NCI-H1105 (cell line): Measurements from ENCODE around the gene SULT4A1.
"Not testable (repeated sequence)": the region's sequence is repeated elsewhere in the genome, so short reads cannot be mapped to it uniquely, and the experiment has no call there.

Experiments used
- DNase-seq: peaks from one replicate; lab custom pipeline; 2025; lab: John Stamatoyannopoulos, UW

SULT4A1 gene

DNA sequence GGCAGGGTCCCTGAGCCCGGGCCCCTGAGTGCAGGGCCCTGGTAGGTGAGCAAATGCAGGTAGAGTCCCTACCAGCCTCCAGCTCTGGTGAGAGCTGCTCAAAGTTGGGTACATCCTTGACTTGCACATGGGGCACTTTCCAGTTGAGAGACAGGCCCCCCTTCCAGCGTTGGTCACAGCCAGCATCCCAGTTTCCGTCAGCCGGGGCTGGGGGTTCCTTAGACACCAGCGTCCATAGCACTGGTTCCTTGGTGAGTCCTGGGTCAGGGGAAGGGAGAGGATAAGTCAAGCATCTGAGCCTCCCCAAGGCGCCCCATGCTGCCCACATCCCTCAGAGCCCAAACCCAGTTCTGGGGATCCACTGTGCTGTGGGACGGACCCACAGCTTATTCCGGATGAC lies 23.9 kb upstream of the SULT4A1 start:
- DNase-seq: no peak

DNA sequence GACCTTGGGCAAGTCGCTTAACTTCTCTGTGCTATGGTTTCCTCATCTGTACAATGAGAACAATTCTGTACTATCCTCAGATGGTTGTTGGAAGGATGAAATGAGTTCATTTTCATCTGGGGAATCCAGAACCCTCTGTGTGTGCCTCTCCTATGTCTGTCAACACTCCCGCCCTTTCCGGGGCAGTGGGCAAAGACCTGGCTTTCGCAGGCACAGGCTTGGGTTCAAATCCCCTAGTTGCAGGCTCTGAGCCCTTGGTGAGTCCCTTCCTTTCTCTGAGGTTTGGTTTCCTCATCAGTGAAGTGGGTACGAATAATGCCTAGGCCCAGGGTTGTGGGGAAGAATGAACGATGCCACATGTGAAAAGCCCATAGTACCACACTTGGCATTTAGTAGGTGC lies 23.5 kb upstream of the SULT4A1 start:
- no peak for DNase-seq

DNA sequence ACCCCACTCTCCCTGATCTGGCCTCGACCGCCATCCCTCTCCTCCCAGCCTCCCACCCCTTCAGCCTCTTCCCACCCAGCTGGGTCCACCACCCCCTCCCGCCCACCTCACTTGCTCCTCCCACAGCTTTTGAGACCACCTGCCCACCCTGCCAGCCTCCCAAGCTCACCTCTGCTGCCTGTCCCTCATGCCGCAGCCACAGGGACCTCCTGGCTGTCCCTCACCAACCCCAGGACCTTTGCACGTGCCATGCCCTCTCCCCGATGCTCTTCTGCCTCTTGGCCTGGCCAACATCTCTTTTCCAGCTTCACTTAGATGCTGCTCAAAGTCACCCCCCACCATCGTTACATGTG lies 23.0 kb upstream of the SULT4A1 start:
- no peak for DNase-seq

DNA sequence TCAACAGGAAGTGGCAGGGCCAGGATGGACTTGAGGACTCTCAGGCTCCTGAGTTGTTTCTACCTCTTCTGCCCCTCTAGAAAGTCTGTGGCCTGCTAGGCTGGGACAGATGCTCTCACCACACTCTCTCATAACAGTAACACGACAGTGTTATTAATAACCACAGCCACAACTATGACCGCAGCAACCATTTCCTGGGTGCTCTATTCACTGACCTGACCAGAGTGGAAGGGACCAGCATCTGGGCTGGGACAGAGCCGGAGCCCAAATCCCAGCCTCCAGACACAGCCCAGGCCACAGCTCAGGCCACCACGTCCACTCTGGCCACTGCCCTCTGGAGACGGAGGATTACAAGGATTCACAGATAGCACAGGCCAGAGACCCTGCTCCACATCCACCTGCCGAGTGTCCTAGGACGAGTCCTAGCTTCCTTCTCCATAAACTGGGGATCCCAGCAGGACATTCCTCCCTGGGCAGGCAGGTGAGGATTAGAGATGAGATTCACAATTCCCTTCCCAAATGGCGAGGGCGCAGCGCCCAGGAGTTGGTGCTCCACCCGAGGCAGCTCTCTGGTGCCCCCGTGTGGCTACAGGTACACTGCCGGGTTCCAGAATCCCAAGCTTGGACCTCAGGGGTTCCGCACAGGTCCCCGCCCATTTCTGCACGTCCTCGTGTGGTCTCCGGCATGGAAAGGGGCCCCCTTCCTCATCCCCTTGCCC lies 22.4 kb upstream of the SULT4A1 start:
- no peak for DNase-seq

DNA sequence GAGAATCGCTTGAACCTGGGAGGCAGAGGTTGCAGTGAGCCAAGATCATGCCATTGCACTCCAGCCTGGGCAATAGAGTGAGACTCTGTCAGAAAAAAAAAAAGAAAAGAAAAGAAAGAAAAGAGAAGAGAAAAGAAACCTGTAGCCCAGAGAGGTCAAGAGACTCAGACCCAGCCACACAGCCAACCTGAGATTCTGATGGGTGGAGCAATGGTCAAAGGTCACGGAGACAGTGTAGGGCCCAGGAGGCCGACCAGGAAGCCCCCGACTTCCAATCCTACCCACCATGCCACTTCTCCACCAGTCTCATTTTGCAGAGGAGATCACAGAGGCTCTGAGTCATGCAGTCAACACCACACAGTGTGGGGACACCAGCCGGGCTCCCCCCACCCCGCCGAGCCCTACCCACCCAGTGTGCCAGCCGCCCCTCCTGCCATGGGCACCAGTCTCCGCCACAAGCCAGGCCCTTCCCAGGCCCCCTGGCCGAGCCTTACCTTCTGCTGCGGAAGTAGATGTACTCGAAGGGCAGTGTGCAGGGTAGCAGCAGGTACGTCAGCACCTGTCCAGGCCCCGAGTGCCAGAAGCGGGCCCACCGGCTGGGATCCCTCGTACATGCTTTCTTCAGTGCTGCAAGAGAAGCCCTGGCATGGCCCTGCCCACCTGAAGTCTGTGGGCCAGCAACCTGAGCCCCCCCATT lies 21.6 kb upstream of the SULT4A1 start:
- no peak for DNase-seq

DNA sequence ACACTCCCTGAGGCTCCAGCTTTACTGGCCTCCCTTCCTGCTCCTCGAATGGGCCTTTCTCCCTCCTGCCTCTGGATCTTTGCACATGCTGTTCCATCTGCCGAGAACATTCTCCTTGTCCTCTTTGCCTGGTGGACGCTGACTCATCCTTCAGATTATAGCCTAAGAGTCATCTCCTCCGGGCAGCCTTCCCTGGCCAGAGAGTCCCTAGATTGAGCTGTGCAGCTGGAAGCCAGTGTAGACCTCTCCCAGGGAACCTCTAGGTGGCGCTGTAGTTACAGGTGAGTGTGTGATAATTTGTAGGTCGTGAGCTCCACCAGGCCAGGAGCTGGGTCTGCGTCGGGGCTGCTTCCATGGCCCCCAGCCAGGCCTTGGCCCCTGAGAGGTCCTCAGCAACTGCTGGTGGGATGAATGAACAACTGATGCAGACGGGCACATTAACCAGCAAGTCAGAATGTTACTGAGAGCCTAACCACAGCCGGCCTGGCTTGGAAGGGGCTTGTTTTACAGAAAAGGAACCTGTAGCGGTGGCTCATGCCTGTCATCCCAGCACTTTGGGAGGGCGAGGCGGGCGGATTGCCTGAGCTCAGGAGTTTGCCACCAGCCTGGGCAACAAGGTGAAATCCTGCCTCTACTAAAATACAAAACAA lies 20.8 kb upstream of the SULT4A1 start:
- peak; percentile 55 for DNase-seq

DNA sequence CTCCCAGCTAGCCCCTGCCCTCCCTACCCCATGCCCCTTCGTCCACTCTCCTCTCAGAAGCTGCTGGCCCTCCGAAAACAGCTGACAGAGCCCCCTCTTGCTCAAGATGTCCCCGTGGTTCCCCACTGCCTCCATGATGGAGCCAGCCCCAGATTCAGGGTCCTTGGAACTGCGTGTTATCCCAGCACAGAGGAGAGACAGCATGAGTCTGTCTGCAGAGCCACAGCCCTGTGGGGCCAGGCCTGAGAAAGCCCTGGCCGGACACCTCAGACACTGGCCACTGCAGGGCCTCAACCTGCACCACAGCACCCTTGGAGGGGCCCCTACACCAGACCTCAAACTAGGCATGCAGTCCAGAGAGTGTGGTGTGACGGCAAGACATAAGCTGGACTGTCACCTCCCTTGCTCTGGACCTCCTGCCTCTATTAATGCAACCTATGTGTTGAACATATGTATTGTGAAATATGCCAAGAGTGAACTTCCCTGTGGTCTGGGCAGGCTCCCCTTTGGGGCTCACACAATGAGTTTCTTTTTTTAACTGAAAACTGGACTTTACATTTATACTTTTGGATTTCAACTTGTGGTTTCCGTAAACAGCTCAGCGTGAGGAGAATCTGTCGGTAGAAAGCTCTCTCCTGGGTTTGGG lies 19.9 kb upstream of the SULT4A1 start:
- DNase-seq: no peak

DNA sequence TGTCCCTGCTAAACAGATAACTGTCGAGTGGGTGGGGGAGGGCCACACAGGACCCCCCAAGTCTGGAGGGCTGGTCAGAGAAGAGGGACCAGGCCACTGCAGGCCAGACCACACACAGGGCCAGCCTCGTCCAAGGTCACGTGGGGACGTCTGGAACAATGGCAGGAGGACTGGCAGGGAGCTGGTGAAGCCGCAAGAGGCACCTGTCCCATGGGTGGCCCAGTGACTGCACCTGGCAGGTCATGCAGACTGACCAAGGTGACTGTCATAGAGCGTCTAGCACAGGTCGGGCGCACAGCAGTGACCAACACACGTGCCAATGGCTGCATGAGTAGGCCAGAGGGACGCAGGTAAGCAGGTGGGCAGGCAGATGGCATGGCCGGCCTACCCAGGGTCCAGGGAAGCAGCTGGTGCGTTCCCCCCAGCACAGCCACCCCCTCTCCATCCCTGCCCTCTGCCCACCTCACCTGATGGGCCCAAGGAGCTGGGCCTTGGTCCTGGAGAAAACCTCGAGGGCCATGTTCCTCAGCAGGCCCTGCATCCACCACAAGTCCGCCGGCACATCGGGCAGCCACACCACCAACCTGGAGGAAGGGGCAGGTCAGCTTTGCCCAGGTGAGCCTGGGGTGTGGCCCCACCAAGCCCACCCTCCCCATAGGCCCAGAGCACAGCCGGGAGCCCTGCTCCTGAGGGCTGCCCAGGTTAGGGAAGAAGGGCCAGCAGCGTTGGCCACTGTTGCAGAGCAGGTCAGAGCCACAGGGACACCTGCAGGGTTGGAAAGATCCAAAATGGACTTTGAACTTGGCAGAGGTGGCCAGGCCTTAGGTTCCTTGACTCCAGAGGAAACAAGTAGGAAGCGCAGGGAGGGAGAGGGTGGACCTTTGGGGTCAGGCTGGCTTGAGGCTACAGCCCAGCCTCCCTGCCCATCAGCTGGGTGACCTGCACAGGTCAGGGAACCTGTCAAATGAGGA lies 19.1 kb upstream of the SULT4A1 start:
- DNase-seq: no peak

DNA sequence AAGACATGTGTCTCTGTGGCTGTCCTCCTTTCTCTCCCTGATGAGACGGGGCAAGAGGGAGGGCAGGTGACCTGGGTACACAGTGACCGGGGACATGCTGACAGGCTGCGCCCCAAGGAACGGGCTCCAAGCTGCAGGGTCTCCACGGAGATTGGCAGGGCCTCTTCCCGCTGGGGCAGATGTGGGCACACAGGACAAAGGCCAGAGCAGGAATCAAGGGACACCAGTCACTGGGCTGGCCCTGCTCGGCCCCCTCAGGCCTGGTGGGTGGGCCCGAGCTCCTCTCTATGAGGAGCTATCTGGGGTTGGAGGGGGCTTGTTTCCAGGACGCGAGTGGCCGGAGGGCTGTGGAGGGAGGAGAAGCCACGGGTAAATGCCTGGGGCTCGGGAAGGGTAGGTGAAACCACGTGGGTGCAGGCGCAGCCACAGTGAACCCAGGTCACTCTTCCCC lies 18.3 kb upstream of the SULT4A1 start:
- DNase-seq: no peak

DNA sequence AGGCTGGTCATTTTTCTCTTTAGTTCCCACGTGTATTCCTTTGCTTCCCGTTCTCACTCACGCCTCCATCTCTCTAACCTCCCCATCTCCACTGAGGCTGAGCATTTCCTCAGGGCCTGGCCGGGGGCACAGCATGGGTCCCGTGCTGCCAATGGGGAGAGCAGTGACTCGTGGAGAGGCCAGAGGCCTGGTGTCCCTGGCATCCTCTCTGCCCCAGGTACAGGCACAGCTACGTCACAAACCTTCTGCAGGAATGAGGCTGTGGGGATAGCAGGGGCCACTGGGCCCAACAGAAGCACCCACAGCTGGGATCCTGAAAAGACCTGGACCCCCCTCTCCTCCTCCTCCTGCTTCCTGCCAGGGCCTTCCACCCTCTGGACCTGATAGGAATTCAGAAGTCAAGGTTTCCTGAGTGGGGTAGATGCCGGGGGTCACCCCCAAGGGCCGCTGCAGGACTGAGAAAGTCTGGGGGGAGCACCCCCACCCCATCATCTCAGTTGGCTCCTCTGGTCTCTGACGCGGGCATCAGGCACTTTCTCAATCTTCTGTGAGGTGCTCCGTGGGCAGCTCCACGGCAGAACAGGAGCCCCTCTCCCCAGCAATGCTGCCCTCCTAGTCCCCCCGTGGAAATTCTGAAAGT lies 17.7 kb upstream of the SULT4A1 start:
- DNase-seq: no peak

DNA sequence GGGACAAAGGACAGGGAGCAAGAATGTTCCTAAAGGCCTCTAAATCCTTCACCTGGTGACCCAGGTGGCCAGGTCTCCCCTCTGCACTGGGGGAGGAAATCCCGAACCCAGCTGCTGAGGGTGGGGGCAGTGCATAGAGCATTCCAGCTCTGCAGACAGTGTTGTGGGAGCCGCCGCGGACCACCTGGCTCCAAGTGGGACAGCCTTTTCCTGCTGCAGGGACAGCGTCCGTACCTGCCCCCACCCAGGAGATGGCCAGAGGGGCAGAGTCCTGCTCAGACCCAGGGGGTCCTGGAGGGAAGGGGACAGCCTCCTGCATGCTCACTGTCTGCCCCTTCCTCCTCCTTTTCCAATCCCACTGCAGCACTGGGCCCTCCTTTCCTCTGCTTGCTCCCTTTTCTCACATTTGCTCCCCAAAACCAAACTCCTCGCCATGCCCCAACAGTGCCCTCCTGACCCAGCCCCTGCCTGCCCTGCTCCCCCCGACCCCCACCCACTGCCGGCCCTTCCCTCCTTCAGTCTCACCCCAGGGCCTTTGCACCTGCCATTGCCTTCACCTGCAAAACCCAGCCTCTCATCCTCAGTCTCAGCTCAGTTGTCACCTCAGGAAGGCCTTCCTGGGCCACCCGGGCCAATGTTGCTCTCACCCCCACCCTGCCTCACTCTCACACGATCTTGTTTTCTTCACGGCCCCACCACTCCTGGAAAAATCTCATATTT lies 16.7 kb upstream of the SULT4A1 start:
- DNase-seq: no peak

DNA sequence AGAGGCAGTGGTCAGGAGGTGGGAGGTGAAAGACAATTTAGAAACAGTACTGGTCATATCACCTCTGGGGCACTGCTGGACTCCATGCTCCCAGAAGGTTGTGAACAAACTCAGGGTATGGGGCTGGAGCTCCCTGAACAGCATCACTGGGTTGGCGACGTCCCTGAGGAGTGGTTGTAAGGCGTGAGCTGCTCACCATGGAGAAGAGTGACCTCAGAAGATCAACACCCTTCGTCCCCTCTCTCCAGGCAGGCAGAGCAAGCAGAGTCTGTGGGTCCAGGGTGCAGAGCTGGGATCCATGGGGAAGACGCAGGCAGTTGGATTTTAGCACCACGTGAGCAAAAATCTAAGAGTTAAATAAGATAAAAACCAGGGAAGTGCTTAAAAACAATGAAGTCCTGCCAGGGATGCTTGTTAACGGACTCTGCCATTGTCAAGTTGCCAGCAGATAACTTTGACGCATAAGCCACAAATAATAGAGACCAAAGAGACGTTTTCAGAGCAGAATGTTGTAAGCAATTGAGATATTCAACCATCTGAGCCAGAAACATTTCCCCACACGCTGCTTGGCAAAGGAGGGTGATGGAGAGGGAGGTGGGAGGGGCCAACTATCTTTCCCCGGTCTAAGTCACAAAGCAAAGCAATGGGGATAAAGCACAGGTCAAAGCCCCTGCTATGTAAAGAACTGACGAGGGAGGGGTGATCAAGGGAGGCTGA lies 15.9 kb upstream of the SULT4A1 start:
- DNase-seq: no peak

DNA sequence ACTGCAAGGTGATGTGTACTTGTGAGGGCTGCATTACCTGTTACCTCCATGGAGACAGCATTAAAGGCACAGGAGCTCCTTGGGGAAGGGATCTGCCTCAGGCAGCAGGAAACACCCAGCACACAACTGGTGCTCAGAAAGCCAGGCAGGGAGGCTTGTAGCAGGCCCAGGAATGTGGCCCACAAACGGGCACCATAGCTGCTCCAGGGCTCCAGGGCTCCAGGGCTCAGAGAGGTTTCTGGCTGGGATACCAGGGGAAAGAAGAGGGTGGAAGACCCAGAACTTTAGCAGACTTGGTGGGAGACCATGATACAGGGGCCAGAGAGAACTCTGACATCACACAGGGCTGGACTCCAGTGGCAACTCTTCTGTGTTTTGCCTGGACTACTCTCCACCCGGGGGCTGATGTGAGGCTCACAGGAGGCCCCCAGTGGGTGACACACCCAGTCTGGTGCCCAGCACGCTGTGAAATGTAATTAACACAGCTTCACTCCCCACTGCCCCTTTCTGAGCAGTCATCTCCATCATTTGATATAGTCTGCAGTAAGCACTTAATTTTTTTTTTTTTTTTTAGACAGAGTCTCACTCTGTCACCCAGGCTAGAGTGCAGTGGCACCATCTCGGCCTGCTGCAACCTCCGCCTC lies 14.7 kb upstream of the SULT4A1 start:
- no peak for DNase-seq

DNA sequence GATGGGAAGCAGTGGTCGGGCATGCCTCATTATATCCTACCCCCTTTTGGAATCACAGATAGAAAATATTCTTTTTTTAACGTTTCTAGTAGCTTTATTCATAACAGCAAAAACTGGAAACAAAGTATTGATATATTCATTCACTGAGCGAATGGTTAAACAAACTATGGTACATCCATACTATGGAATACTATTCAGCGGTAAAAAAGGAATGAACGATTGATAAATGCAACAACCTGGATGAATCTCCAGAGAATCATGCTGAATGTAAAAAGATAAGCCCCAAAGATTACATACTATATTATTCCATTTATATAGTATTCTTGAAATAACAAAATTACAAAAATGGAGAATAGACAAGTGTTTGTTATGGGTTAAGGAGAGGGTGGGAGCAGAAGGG lies 7.5 kb upstream of the SULT4A1 start:
- no peak for DNase-seq

DNA sequence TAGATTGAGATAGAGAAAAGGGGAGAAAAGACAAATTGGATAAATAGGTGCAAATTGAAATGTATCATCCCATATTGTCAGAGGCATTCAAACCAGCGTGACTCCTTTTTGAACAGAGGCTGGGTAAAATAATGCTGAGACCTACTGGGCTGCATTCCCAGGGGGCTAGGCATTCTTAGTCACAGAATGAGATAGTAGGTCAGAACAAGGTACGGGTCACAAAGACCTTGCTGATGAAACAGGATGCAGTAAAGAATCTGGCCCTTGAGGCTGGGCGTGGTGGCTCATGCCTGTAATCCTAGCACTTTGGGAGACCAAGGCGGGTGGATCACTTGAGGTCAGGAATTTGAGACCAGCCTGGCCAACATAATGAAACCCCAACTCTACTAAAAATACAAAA lies 6.7 kb upstream of the SULT4A1 start:
- not testable (repeated sequence) for DNase-seq

DNA sequence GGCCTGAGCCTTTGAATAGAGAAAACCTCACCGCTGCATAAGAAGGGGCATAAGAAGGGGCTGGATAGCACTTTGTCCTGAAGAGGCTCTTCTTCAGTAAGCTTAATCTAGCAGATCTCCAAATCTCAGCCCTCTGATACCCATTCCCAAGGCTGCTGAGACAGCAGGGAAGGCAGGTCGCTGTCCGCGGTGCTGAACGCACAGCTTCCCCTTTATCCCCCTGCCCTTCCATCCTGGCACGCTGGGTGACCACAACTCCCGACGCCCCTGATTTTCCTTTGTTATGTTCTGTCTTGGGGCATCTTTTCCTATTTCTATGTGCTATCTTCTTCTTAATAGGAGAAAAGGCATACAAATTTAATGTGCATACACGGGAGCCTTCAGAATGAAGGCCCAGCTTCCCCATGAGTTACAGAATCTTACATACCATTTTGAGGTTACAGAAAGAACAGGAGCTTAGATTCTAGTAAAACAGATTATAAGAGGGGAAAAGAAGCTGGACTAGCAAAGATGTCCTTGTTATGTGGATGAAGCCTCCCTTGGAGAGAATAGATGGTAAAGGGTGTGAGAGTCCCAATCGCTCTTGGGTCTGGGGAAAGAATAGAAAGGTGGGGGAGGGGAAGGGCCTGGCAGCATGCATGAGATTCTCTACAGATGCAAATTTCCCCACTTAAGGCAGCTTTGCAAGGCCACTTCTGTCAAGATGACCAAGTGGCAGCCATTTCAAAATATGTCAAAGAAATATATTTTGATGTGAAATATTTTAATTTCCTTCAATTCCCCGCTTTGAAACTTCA lies 5.7 kb upstream of the SULT4A1 start:
- no peak for DNase-seq

DNA sequence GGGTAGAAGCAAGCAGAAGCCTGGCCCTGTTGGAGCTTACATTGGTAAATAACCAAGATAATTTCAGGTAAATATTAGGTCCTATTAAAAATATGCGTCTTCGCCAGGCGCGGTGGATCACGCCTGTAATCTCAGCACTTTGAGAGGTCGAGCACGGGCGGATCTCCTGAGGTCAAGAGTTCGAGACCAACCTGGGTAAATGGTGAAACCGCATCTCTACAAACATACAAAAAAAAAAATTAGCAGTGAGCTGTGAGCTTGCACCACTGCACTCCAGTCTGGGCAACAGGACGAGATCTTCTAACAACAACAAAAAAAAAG lies 529 bp upstream of the SULT4A1 start:
- DNase-seq: no peak

DNA sequence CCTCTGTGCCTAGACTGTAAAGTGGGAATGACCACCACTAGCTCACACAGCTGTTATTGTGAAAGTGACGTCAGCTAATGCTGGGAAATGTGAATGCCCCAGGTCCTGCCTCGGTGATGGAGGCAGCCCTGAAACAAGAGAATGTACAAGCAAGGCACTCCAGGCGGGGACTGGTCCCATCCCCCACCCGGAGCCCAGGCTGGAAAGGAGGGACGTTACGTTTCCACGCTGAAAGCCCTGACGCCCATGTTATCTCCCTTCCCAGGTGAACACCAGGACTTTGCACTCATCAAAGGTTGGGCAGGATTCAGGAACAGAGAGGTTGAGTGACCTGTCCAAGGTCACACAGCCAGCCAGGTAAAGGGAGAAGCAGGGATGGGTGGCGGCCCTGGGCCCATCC lies 784 bp downstream of the SULT4A1 start:
- DNase-seq: no peak

DNA sequence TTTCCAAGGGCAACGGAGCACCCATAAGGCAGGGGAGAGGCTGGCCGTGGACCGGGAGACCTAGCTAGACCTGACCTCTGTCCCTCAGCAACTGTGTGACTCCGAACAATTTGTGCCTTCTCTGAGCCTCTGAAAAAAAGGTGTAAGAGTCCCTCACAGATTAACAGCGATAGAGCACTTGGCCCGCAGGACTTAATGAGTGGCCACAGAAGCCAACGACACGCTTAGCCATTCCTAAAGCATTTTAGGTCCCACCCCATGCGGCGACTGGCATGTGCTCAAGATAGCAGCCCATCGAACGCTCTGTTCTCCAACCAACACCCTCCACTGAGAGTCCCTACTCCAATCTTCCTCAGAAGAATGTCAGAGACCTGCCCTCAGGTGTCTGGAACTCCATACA lies 1.5 kb downstream of the SULT4A1 start:
- DNase-seq: no peak
